Cardiac fibroblast (primary cell): ENCODE results near the gene GOLGA3.

Experiments
- DNase-seq, 2 donors: peaks; one replicate each; pipeline versions ENCODE4 v3.0.0 to v3.0.0-alpha.2; 2010; ENCODE audit warnings: low read depth in 2 of 2
- H3K4me3 ChIP-seq, 2 donors: replicated peaks in 1 of 2; 1 replicate in 1 of 2; 2 replicates in 1 of 2; pipeline ENCODE4 v1.5.1; 2011; ENCODE audit warnings: low read depth in 2 of 2, low read length in 2 of 2, mild to moderate bottlenecking in 2 of 2, moderate library complexity in 1 of 2
- TF ChIP-seq, protein P1 (sequence below): IDR thresholded peaks from one replicate; pipeline ENCODE4 v1.5.1; 2011; ENCODE audit warnings: low read depth, mild to moderate bottlenecking, low read length, inconsistent platforms

The GOLGA3 gene

DNA sequence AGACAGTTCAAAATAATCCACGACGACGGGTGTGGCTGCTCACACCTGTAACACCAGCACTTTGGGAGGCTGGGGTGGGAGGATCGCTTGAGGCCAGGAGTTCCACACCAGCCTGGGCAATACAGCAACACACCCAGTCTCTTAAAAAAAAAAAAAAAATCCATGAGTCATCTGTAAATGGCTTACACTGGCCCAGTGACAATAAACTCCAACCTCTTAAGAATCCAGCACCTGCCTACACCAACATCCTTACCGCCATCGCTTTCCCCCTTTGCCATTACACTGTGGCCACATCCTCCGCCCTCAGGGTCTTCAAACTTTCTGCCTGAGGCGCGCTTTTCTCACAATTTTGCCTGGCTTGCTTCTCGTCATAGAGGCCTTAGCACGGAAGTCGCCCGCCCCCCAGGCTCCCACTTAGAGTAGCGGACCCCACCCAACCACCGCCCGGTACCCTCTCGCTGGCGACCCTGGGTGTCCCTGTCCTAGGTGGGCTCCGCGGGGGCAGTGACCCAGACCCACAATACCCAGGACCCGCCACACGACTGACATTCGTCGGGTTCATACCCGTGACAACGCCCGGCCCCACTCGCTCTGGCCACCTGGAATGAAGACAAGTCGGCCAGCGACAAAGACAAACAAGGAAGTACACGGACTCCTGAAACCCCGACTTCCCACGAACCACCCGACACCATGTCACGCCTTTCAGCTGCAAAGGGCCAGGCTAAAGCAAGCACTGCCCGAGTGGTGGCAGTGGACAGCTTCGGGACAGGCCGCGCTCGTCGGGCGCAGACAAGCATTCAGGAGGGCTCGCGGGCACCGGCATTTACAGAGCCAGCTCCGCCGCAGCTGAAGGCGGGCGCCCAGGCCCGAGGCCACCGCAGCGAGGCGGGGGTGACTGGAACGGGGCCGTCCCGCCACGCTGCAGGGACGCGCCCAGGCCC is 636 bp downstream of the GOLGA3 start:
- peak overlapping the region; percentile 98 to 99 for H3K4me3 ChIP-seq
- DNase-seq: peak; percentile 74 to 87
- TF ChIP-seq, protein P1, sequence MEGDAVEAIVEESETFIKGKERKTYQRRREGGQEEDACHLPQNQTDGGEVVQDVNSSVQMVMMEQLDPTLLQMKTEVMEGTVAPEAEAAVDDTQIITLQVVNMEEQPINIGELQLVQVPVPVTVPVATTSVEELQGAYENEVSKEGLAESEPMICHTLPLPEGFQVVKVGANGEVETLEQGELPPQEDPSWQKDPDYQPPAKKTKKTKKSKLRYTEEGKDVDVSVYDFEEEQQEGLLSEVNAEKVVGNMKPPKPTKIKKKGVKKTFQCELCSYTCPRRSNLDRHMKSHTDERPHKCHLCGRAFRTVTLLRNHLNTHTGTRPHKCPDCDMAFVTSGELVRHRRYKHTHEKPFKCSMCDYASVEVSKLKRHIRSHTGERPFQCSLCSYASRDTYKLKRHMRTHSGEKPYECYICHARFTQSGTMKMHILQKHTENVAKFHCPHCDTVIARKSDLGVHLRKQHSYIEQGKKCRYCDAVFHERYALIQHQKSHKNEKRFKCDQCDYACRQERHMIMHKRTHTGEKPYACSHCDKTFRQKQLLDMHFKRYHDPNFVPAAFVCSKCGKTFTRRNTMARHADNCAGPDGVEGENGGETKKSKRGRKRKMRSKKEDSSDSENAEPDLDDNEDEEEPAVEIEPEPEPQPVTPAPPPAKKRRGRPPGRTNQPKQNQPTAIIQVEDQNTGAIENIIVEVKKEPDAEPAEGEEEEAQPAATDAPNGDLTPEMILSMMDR: no peak

DNA sequence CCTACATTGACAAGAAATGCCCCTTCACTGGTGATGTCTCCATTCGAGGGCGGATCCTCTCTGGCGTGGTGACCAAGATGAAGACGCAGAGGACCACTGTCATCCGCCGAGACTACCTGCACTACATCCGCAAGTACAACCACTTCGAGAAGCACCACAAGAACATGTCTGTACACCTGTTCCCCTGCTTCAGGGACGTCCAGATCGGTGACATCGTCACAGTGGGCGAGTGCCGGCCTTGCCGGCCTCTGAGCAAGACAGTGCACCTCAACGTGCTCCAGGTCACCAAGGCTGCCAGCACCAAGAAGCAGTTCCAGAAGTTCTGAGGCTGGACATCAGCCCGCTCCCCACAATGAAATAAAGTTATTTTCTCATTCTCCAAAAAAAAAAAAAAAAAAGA is 2.8 kb downstream of the GOLGA3 start:
- H3K4me3 ChIP-seq: no peak overlapping the region
- no peak for DNase-seq

DNA sequence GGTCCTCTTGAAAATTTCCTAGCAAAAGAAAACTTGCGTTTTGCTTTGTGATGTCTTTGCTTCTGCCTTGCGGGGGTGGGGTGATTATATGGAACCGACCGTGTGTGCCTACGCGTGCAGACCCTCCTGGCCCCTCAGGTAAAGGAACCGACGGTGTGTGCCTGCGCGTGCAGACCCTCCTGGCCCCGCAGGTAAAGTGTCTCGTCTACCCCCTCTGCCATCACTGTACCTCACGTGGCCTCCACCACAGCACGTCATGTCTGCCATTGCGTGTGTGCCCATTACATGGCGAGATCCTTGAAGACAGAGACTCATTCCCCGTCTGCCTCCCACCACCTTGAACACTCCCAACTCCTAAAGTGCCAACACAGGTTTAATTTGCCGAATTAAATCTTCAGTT is 3.6 kb downstream of the GOLGA3 start:
- TF ChIP-seq, protein P1: no peak
- H3K4me3 ChIP-seq: no peak overlapping the region
- no peak for DNase-seq

More for the DNA sequence above, 2.8 kb downstream of the GOLGA3 start:
- TF ChIP-seq, protein P1: no peak

DNA sequence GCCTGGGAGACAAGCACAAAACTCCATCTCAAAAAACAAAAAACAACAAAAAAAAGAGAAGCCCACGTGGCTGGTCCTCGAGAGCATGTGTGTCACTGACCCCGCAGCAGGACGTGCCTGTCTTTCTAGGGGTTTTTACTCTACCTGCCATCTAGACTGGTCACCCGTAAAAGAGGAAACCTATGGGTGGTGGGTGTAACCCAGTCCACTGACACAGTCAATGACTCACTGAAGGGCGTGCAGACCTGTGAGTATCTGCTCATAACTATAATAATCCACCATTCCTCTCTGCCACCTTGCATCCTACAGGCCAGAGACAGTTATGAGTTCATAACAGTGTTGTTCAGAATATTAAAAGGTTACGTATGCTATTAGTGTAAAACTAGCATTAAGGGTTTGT is 4.6 kb downstream of the GOLGA3 start:
- TF ChIP-seq, protein P1: no peak
- no peak overlapping the region for H3K4me3 ChIP-seq
- DNase-seq: peak in 1 of 2 donors; percentile 27

DNA sequence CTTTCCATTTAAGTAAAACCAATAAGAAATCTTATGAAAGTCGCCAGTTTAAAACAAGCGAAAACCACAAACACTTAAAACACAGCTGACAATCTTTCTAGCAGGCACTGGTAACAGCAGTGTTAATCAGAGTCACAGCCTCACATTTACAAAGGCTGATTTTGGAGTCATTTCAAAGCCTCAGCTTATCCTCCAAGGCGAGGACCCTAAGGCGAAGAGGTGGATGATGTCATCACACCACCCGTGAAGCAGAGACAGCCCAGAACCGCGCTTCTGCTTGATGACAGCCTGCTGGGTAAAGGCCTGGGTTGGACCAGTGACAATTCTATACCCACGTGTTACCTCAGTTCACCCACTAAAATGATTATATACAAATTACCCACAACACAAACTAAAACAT is 10.1 kb downstream of the GOLGA3 start:
- H3K4me3 ChIP-seq: no peak overlapping the region
- no peak for DNase-seq
- TF ChIP-seq, protein P1: no peak

DNA sequence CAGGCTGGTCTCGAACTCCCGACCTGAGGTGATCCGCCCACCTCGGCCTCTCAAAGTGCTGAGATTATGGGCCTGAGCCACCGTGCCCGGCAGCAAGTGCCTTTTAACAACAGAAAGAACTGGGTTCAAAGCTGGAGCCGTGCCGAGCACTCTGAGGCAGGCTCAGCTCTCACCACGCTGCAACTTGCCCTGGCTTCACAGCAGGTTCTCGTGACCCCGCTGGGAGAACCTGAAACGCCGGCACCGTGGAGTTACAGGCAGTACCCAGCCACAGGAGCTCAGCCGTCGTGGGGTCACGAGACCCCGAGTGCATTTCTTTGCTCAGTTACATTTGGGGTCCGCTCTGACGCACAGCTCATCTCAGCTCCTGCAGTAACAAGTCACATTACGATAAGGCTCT is 14.4 kb downstream of the GOLGA3 start:
- TF ChIP-seq, protein P1: no peak
- DNase-seq: no peak
- no peak overlapping the region for H3K4me3 ChIP-seq
